Measurements from ENCODE around the gene ZBTB18. TPM values are rescaled to one million over a fixed set of nuclear protein-coding genes. Genes with fewer than 3 reads are reported as not detected.

The ZBTB18 gene
- total RNA-seq, 1 experiment from 2014 or later, result 1.8 TPM

DNA sequence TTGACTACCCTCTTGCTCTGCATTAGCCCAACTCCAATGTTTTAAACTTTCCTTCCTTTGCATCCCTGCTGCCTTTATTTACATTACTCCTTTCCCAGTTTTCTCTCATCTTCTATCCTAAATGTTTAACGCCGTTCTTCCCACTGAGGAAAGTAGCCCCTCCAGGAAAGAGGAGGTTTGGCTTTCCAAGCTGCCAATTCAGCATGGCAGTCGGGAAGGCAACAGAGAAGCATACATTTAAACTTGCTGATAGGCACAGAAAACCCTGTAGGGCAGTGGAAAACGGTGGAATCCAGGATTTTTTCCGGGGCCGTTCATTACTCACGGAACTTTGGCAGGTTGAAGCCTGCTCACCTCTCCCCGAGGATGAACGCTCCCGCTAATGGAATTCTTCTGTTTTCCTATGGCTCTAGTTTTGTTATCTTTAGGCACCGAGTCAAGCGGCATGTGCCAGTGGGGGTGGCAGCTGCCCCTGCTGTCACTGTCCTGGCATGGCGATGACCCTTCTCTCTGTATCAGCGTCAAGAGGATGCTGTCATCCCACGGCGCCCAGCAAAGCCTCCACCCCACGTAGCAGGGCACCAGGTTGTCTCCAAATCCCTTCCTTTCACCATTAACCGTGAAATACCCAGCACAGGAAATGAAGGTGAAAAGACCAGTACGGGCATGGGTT is 48.3 kb downstream of the ZBTB18 start:
- ChIA-PET CTCF (no interaction called here), RAD21 (ENCODE audit: low non-redundant PET in 1 of 2, low total read pairs in 2 of 2, uncharacterized antibody in 2 of 2, unreplicated experiment in 2 of 2) (no interaction called here), POLR2A (no interaction called here)
- DNase-seq (ENCODE audit: low read depth, low spot score) (no peak), ATAC-seq (no peak)
- H3K4me2 ChIP-seq (ENCODE audit: low read length), result no peak overlapping the region
- H3K27ac ChIP-seq (ENCODE audit: low read depth, low read length), result no peak overlapping the region
- no peaks in the 10 kb centered on the region for H4K20me1 ChIP-seq (ENCODE audit: insufficient read depth)
- no peaks in the 10 kb centered on the region for H3K36me3 ChIP-seq (ENCODE audit: control insufficient read depth in 1 of 2, insufficient read depth in 2 of 2, low read length in 2 of 2)
- H3K9me2 ChIP-seq (ENCODE audit: insufficient read depth), result no peaks in the 10 kb centered on the region
- BruUV-seq (replicated peaks), result no TSS peak
- peaks cover 48% of the 10 kb centered on the region for H3K27me3 ChIP-seq (ENCODE audit: insufficient read depth, low read length)
- no peaks in the 10 kb centered on the region for H3K4me1 ChIP-seq (ENCODE audit: control insufficient read depth in 1 of 2, insufficient read depth in 2 of 2, low read length in 2 of 2)
- H3K79me2 ChIP-seq (ENCODE audit: insufficient read depth, low read length), result no peaks in the 10 kb centered on the region
- intact Hi-C loops (cut with micrococcal nuclease), result no loop called here
- no peak overlapping the region for H2AFZ ChIP-seq (ENCODE audit: low read depth, low read length, poor library complexity, severe bottlenecking)
- TF ChIP-seq POLR2AphosphoS5 (IDR thresholded peaks at IDR 0.05; ENCODE audit: low read depth, low read length), result no peak
- TF ChIP-seq RAD21 (IDR thresholded peaks at IDR 0.05; ENCODE audit: low read depth), result no peak
- TF ChIP-seq SRF (IDR thresholded peaks at IDR 0.05; ENCODE audit: low read depth), result no peak
- no peak for TF ChIP-seq POLR2A (IDR thresholded peaks at IDR 0.05; ENCODE audit: borderline replicate concordance, extremely low read depth, insufficient read depth, insufficient read length)
- TF ChIP-seq EZH2 (IDR thresholded peaks at IDR 0.05), result no peak
- no peak for TF ChIP-seq ZFX (IDR thresholded peaks at IDR 0.05)
- TF ChIP-seq, protein P1, sequence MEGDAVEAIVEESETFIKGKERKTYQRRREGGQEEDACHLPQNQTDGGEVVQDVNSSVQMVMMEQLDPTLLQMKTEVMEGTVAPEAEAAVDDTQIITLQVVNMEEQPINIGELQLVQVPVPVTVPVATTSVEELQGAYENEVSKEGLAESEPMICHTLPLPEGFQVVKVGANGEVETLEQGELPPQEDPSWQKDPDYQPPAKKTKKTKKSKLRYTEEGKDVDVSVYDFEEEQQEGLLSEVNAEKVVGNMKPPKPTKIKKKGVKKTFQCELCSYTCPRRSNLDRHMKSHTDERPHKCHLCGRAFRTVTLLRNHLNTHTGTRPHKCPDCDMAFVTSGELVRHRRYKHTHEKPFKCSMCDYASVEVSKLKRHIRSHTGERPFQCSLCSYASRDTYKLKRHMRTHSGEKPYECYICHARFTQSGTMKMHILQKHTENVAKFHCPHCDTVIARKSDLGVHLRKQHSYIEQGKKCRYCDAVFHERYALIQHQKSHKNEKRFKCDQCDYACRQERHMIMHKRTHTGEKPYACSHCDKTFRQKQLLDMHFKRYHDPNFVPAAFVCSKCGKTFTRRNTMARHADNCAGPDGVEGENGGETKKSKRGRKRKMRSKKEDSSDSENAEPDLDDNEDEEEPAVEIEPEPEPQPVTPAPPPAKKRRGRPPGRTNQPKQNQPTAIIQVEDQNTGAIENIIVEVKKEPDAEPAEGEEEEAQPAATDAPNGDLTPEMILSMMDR (IDR thresholded peaks at IDR 0.05 in 2 of 3, conservative IDR thresholded peaks at IDR 0.05 in 1 of 3; ENCODE audit: borderline replicate concordance in 1 of 3, insufficient read depth in 1 of 3, low read depth in 2 of 3, low read length in 2 of 3), result no peak
- no peak for TF ChIP-seq EZH2phosphoT487 (IDR thresholded peaks at IDR 0.05; ENCODE audit: borderline replicate concordance)
- no peak overlapping the region for H3K4me3 ChIP-seq (replicated peaks in 1 of 2; ENCODE audit: low read depth in 1 of 2, low read length in 2 of 2)
- no peak overlapping the region for H3K9ac ChIP-seq (ENCODE audit: low read length)
- no peaks in the 10 kb centered on the region for H3K9me3 ChIP-seq (ENCODE audit: control insufficient read depth in 1 of 2, insufficient read depth in 1 of 2, low read depth in 1 of 2, low read length in 2 of 2)

- RAD21 ChIA-PET (ENCODE audit: low non-redundant PET in 1 of 2, low total read pairs in 2 of 2, uncharacterized antibody in 2 of 2, unreplicated experiment in 2 of 2), result no interaction called here
- H3K4me1 ChIP-seq (ENCODE audit: control insufficient read depth in 1 of 2, insufficient read depth in 2 of 2, low read length in 2 of 2), result no peaks in the 10 kb centered on the region
- POLR2A ChIA-PET, result no interaction called here
- ATAC-seq (no peak), DNase-seq (ENCODE audit: low read depth, low spot score) (no peak)
- CTCF ChIA-PET, result no interaction called here
- H3K36me3 ChIP-seq (ENCODE audit: control insufficient read depth in 1 of 2, insufficient read depth in 2 of 2, low read length in 2 of 2), result no peaks in the 10 kb centered on the region
- H3K9ac ChIP-seq (ENCODE audit: low read length), result no peak overlapping the region
- H3K4me2 ChIP-seq (ENCODE audit: low read length), result no peak overlapping the region
- H3K9me2 ChIP-seq (ENCODE audit: insufficient read depth), result no peaks in the 10 kb centered on the region
- peaks cover 52% of the 10 kb centered on the region for H3K27me3 ChIP-seq (ENCODE audit: insufficient read depth, low read length)
- H2AFZ ChIP-seq (ENCODE audit: low read depth, low read length, poor library complexity, severe bottlenecking), result no peak overlapping the region
- intact Hi-C loops (cut with micrococcal nuclease), result no loop called here
- no peak overlapping the region for H3K4me3 ChIP-seq (replicated peaks in 1 of 2; ENCODE audit: low read depth in 1 of 2, low read length in 2 of 2)
- BruUV-seq (replicated peaks), result no TSS peak
- H3K79me2 ChIP-seq (ENCODE audit: insufficient read depth, low read length), result no peaks in the 10 kb centered on the region
- H3K9me3 ChIP-seq (ENCODE audit: control insufficient read depth in 1 of 2, insufficient read depth in 1 of 2, low read depth in 1 of 2, low read length in 2 of 2), result no peaks in the 10 kb centered on the region
- no peaks in the 10 kb centered on the region for H4K20me1 ChIP-seq (ENCODE audit: insufficient read depth)
- no peak overlapping the region for H3K27ac ChIP-seq (ENCODE audit: low read depth, low read length)
- TF ChIP-seq, protein P2, sequence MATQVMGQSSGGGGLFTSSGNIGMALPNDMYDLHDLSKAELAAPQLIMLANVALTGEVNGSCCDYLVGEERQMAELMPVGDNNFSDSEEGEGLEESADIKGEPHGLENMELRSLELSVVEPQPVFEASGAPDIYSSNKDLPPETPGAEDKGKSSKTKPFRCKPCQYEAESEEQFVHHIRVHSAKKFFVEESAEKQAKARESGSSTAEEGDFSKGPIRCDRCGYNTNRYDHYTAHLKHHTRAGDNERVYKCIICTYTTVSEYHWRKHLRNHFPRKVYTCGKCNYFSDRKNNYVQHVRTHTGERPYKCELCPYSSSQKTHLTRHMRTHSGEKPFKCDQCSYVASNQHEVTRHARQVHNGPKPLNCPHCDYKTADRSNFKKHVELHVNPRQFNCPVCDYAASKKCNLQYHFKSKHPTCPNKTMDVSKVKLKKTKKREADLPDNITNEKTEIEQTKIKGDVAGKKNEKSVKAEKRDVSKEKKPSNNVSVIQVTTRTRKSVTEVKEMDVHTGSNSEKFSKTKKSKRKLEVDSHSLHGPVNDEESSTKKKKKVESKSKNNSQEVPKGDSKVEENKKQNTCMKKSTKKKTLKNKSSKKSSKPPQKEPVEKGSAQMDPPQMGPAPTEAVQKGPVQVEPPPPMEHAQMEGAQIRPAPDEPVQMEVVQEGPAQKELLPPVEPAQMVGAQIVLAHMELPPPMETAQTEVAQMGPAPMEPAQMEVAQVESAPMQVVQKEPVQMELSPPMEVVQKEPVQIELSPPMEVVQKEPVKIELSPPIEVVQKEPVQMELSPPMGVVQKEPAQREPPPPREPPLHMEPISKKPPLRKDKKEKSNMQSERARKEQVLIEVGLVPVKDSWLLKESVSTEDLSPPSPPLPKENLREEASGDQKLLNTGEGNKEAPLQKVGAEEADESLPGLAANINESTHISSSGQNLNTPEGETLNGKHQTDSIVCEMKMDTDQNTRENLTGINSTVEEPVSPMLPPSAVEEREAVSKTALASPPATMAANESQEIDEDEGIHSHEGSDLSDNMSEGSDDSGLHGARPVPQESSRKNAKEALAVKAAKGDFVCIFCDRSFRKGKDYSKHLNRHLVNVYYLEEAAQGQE (IDR thresholded peaks at IDR 0.05; ENCODE audit: low read depth), result no peak
- TF ChIP-seq TCF7L2 (IDR thresholded peaks at IDR 0.05; ENCODE audit: borderline replicate concordance, extremely low read depth, insufficient read depth, insufficient read length) (no peak), SIN3A (IDR thresholded peaks at IDR 0.05; ENCODE audit: low read depth) (no peak), ZNF274 (IDR thresholded peaks at IDR 0.05; ENCODE audit: low read depth, low read length) (no peak), POLR2AphosphoS5 (IDR thresholded peaks at IDR 0.05; ENCODE audit: low read depth, low read length) (no peak), SP1 (IDR thresholded peaks at IDR 0.05; ENCODE audit: low read depth) (no peak)
Measured at GRCh38 chr1:244100276-244100675, 49.2 kb downstream of the ZBTB18 start.

Measured in HCT116 (cell line).